ENCODE results near the gene MAGEA3. TPM values are rescaled to one million over a fixed set of nuclear protein-coding genes. Genes with fewer than 3 reads are reported as not detected.
"Not testable (repeated sequence)": the region's sequence is repeated elsewhere in the genome, so short reads cannot be mapped to it uniquely, and the experiment has no call there.

The MAGEA3 gene
- total and polyA plus RNA-seq, 10 of the 15 experiments (the other 5 are each of a cell fraction or from before 2014, with no cell fraction given), result 1.4 TPM; not detected in 9

DNA sequence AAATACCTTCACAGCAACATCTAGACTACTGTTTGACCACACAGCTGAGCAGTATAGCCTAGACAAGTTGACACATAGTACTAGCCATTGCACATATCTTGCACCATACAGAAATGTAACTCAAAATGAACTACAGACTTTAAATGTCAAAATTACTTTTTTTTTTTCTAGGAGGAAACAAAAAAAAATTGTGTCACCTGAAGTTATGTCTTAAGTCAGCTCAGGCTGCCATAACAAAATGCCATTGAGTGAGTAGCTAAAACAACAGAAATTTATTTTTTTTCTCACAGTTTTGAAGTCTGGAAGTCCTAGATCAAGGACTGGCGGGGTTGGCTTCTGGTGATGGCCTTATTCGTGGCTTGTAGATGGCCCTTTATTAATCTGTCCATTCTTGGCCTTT lies 10.6 kb downstream of the MAGEA3 start, which contains the start of gene CSAG2:
TSS of gene CSAG2 (minus strand) at position 101 of the 400 bp plus-strand sequence. CDS start 161 bp downstream, outside the sequence.
- ATAC-seq; H3K36me3 ChIP-seq (ENCODE audit: control insufficient read depth in 2 of 2, insufficient read depth in 2 of 2, low read length in 1 of 2); H4K20me1 ChIP-seq (ENCODE audit: control insufficient read depth, insufficient read depth); RAD21 ChIA-PET (ENCODE audit: unreplicated experiment); CTCF ChIA-PET; FAIRE-seq; BruUV-seq (replicated peaks); H3K9me3 ChIP-seq (replicated peaks; ENCODE audit: control insufficient read depth, insufficient read depth, low read length); H3K4me3 ChIP-seq; H3K4me1 ChIP-seq (ENCODE audit: control insufficient read depth, insufficient read depth, low read length); H3K4me2 ChIP-seq (ENCODE audit: control insufficient read depth, insufficient read depth); H3K79me2 ChIP-seq (ENCODE audit: control insufficient read depth, insufficient read depth, low read length); H3K9ac ChIP-seq (ENCODE audit: control insufficient read depth, insufficient read depth, low read length); SMC1A ChIA-PET (ENCODE audit: uncharacterized antibody, unreplicated experiment); in situ Hi-C loops (cut with MboI); DNase-seq (ENCODE audit: low read depth, low spot score); H3K27me3 ChIP-seq (replicated peaks in 1 of 2; ENCODE audit: control insufficient read depth in 2 of 2, insufficient read depth in 2 of 2, low read length in 1 of 2); H2AFZ ChIP-seq (ENCODE audit: control insufficient read depth, low read depth, low read length); H3K27ac ChIP-seq (ENCODE audit: control insufficient read depth, insufficient read depth); intact Hi-C loops (cut with micrococcal nuclease; ENCODE audit: unreplicated experiment); POLR2A ChIA-PET: not testable (repeated sequence)
- WGBS (ENCODE audit: insufficient coverage, insufficient replicate concordance, low lambda C conversion rate, missing lambda C conversion rate), result no CpG with 5 or more reads among the region's 2 CpGs

DNA sequence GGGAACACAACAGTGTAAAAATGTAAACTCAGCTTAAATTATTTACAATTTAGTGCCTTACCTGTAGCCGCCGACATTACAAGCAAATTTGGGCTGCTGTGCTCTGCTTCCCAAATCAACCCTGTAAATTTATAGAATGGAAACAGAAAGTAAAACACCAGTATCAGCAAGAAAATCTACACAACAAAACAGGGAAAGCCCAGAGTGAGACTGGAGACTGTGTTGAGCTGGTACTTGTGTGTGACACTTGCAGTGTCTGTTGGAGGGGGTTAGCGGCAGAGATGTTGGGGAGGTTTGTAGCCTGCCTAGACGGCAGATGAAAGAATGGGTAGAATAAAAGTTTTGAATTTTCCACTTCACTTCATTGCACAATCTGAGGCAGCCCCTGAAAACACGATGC lies 14.6 kb downstream of the MAGEA3 start:
- H3K9me3 ChIP-seq (replicated peaks; ENCODE audit: control insufficient read depth, insufficient read depth, low read length); H3K4me2 ChIP-seq (ENCODE audit: control insufficient read depth, insufficient read depth); H3K79me2 ChIP-seq (ENCODE audit: control insufficient read depth, insufficient read depth, low read length); CTCF ChIA-PET; H3K4me1 ChIP-seq (ENCODE audit: control insufficient read depth, insufficient read depth, low read length); H3K27me3 ChIP-seq (replicated peaks in 1 of 2; ENCODE audit: control insufficient read depth in 2 of 2, insufficient read depth in 2 of 2, low read length in 1 of 2); in situ Hi-C loops (cut with MboI); H3K27ac ChIP-seq (ENCODE audit: control insufficient read depth, insufficient read depth); RAD21 ChIA-PET (ENCODE audit: unreplicated experiment); DNase-seq (ENCODE audit: low read depth, low spot score); H3K4me3 ChIP-seq; H4K20me1 ChIP-seq (ENCODE audit: control insufficient read depth, insufficient read depth); H3K9ac ChIP-seq (ENCODE audit: control insufficient read depth, insufficient read depth, low read length); POLR2A ChIA-PET; H3K36me3 ChIP-seq (ENCODE audit: control insufficient read depth in 2 of 2, insufficient read depth in 2 of 2, low read length in 1 of 2); BruUV-seq (replicated peaks); SMC1A ChIA-PET (ENCODE audit: uncharacterized antibody, unreplicated experiment); H2AFZ ChIP-seq (ENCODE audit: control insufficient read depth, low read depth, low read length); intact Hi-C loops (cut with micrococcal nuclease; ENCODE audit: unreplicated experiment): not testable (repeated sequence)
- ATAC-seq (peak; percentile 41; the same call in 1 of the 3 replicates), FAIRE-seq (peak; percentile 75)
- WGBS (ENCODE audit: insufficient coverage, insufficient replicate concordance, low lambda C conversion rate, missing lambda C conversion rate), result no CpG with 5 or more reads among the region's 5 CpGs

DNA sequence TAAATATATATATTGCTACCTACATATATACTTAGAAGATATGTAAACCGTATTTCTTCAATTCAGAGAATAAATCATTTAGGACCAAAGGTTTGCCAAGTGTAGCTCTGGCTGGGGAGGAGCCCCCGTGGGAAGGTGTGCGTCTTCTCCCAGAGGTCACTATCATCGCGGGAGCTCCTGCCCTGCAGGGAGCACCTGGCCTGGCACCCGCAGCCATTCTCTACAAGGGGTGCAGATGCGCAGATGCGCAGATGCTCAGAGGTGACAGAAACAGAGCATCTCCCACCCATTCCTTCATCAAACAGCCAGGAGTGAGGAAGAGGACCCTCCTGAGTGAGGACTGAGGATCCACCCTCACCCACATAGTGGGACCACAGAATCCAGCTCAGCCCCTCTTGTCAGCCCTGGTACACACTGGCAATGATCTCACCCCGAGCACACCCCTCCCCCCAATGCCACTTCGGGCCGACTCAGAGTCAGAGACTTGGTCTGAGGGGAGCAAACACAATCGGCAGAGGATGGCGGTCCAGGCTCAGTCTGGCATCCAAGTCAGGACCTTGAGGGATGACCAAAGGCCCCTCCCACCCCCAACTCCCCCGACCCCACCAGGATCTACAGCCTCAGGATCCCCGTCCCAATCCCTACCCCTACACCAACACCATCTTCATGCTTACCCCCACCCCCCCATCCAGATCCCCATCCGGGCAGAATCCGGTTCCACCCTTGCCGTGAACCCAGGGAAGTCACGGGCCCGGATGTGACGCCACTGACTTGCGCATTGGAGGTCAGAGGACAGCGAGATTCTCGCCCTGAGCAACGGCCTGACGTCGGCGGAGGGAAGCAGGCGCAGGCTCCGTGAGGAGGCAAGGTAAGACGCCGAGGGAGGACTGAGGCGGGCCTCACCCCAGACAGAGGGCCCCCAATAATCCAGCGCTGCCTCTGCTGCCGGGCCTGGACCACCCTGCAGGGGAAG lies 15.5 kb downstream of the MAGEA3 start, which contains the start of gene MAGEA2B:
TSS of gene MAGEA2B (plus strand) at position 814 of the 973 bp plus-strand sequence. CDS start 2,479 bp downstream, outside the sequence.
- CTCF ChIA-PET; ATAC-seq; POLR2A ChIA-PET; FAIRE-seq; H3K27me3 ChIP-seq (replicated peaks in 1 of 2; ENCODE audit: control insufficient read depth in 2 of 2, insufficient read depth in 2 of 2, low read length in 1 of 2); DNase-seq (ENCODE audit: low read depth, low spot score); H3K4me1 ChIP-seq (ENCODE audit: control insufficient read depth, insufficient read depth, low read length); H3K36me3 ChIP-seq (ENCODE audit: control insufficient read depth in 2 of 2, insufficient read depth in 2 of 2, low read length in 1 of 2); H3K9me3 ChIP-seq (replicated peaks; ENCODE audit: control insufficient read depth, insufficient read depth, low read length); H4K20me1 ChIP-seq (ENCODE audit: control insufficient read depth, insufficient read depth); in situ Hi-C loops (cut with MboI); H3K4me3 ChIP-seq; RAD21 ChIA-PET (ENCODE audit: unreplicated experiment); H3K27ac ChIP-seq (ENCODE audit: control insufficient read depth, insufficient read depth); H3K79me2 ChIP-seq (ENCODE audit: control insufficient read depth, insufficient read depth, low read length); H3K4me2 ChIP-seq (ENCODE audit: control insufficient read depth, insufficient read depth); H3K9ac ChIP-seq (ENCODE audit: control insufficient read depth, insufficient read depth, low read length); H2AFZ ChIP-seq (ENCODE audit: control insufficient read depth, low read depth, low read length); intact Hi-C loops (cut with micrococcal nuclease; ENCODE audit: unreplicated experiment); BruUV-seq (replicated peaks); SMC1A ChIA-PET (ENCODE audit: uncharacterized antibody, unreplicated experiment): not testable (repeated sequence)
- WGBS (ENCODE audit: insufficient coverage, insufficient replicate concordance, low lambda C conversion rate, missing lambda C conversion rate), result no CpG with 5 or more reads among the region's 35 CpGs

All from GM12878 (cell line).